Activated CD8-positive, alpha-beta T cell treated with anti-CD3 and anti-CD28 coated beads, Interleukin-2, amount 10 ng/mL, durations not matched to agents 7 days and 5 days (primary cell): ENCODE measurements around the gene EID2B. TPM values are rescaled to one million over a fixed set of nuclear protein-coding genes. Genes with fewer than 3 reads are reported as not detected.

Source experiments
- ATAC-seq: fragments of 150-1000 bp; cut with Tn5 transposase; one replicate; pipeline ENCODE4 v1.10.0; 2021; ENCODE audit warnings: moderate library complexity
- CTCF ChIA-PET: fragments of 350-600 bp; sonication (Branson Sonifier 250); formaldehyde crosslinking; loops from one replicate; lab custom pipeline; 2021; ENCODE audit warnings: antibody characterized with exemption; lab: Charles Lee
- POLR2A ChIA-PET: fragments of 350-600 bp; sonication (Branson Sonifier 250); formaldehyde crosslinking; loops from one replicate; lab custom pipeline; 2021; ENCODE audit warnings: antibody characterized with exemption; lab: Charles Lee
- DNase-seq: peaks from one replicate; pipeline ENCODE4 v3.0.0-alpha.2; 2020
- H3K27ac Mint-ChIP-seq: one replicate; pipeline ENCODE4 v1.8.0; 2021; ENCODE audit warnings: mild to moderate bottlenecking, mixed read lengths
- H3K27me3 Mint-ChIP-seq: one replicate; pipeline ENCODE4 v1.8.0; 2021; ENCODE audit warnings: low read depth, mixed read lengths
- H3K36me3 Mint-ChIP-seq: one replicate; pipeline ENCODE4 v1.8.0; 2021; ENCODE audit warnings: low read depth, mixed read lengths
- H3K4me1 Mint-ChIP-seq: one replicate; pipeline ENCODE4 v1.8.0; 2021; ENCODE audit warnings: low read depth, mixed read lengths
- H3K4me3 Mint-ChIP-seq: one replicate; pipeline ENCODE4 v1.8.0; 2021; ENCODE audit warnings: mild to moderate bottlenecking, mixed read lengths
- H3K9me3 Mint-ChIP-seq: one replicate; pipeline ENCODE4 v1.8.0; 2022; ENCODE audit warnings: mixed read lengths; ENCODE audit not compliant: insufficient read depth
- total RNA-seq, 2 experiments: library from RNA; stranded (reverse); gene quantifications; one replicate each; pipeline ENCODE4 v1.2.3, GENCODE V29; 2021

Gene EID2B
- total RNA-seq, 2 experiments from 2014 or later = 4.1 to 4.3 TPM

- H3K4me1 Mint-ChIP-seq = peaks cover 15% of the 10 kb centered on the region
- no peak within 1 kb of the TSS for H3K27ac Mint-ChIP-seq
- H3K4me3 Mint-ChIP-seq = peak within 1 kb of the TSS; percentile 32
- ChIA-PET POLR2A (interaction anchor here (1.1 kb wide), 1 partner anchor 12 kb away, joined by 3 read pairs; no protein-coding TSS in a partner anchor), CTCF (interaction anchor here (0.8 to 1.2 kb wide), 3 partner anchors 11 to 41 kb away, joined by 3 to 5 read pairs (median 4); no protein-coding TSS in a partner anchor)
- H3K27me3 Mint-ChIP-seq = peaks cover 42% of the 10 kb centered on the region
- H3K36me3 Mint-ChIP-seq = peaks cover 1% of the 10 kb centered on the region
- DNase-seq (no peak), ATAC-seq (peak; percentile 57)
- no peaks in the 10 kb centered on the region for H3K9me3 Mint-ChIP-seq
These were observed 17.7 kb downstream of the EID2B start, which contains the start of gene SELENOV for GRCh38 chr19:39514840-39515550. Gene SELENOV, plus strand, starts transcription at chr19:39515139. Its CDS starts 74 bp downstream, at chr19:39515213.

- peaks cover 1% of the 10 kb centered on the region for H3K36me3 Mint-ChIP-seq
- H3K4me3 Mint-ChIP-seq = no peak overlapping the region
- ChIA-PET CTCF (interaction anchor here (0.5 to 1.5 kb wide), 2 partner anchors 20 to 792 kb away, joined by 4 to 6 read pairs; partner anchors contain the start of gene EID2B), POLR2A (no interaction called here)
- H3K27me3 Mint-ChIP-seq = peaks cover 44% of the 10 kb centered on the region
- DNase-seq (no peak), ATAC-seq (no peak)
- H3K9me3 Mint-ChIP-seq = no peaks in the 10 kb centered on the region
- peaks cover 17% of the 10 kb centered on the region for H3K4me1 Mint-ChIP-seq
- H3K27ac Mint-ChIP-seq = no peak overlapping the region
These were observed 19.7 kb downstream of the EID2B start for GRCh38 chr19:39512988-39513387.

GRCh38 chr19:39509233-39509632, 23.4 kb downstream of the EID2B start:
- peaks cover 19% of the 10 kb centered on the region for H3K4me1 Mint-ChIP-seq
- no peak for ATAC-seq
- DNase-seq = no peak
- no peaks in the 10 kb centered on the region for H3K36me3 Mint-ChIP-seq
- no peaks in the 10 kb centered on the region for H3K9me3 Mint-ChIP-seq
- H3K4me3 Mint-ChIP-seq = no peak overlapping the region
- CTCF ChIA-PET = interaction anchor here (0.7 kb wide), 1 partner anchor 69 kb away, joined by 4 read pairs; no protein-coding TSS in a partner anchor
- H3K27me3 Mint-ChIP-seq = peaks cover 42% of the 10 kb centered on the region
- no peak overlapping the region for H3K27ac Mint-ChIP-seq
- POLR2A ChIA-PET = interaction anchor here (0.5 kb wide), 1 partner anchor 853 kb away, joined by 3 read pairs; no protein-coding TSS in a partner anchor

GRCh38 chr19:39508629-39509028, 24.0 kb downstream of the EID2B start:
- DNase-seq (no peak), ATAC-seq (no peak)
- Mint-ChIP-seq H3K4me3 (no peak overlapping the region), H3K27ac (no peak overlapping the region), H3K4me1 (peaks cover 22% of the 10 kb centered on the region), H3K36me3 (no peaks in the 10 kb centered on the region), H3K27me3 (peaks cover 40% of the 10 kb centered on the region), H3K9me3 (no peaks in the 10 kb centered on the region)
- ChIA-PET POLR2A (interaction anchor here (0.8 kb wide), 1 partner anchor 73 kb away, joined by 3 read pairs; no protein-coding TSS in a partner anchor), CTCF (interaction anchor here (0.7 kb wide), 1 partner anchor 68 kb away, joined by 4 read pairs; no protein-coding TSS in a partner anchor)

GRCh38 chr19:39507715-39508364, 24.8 kb downstream of the EID2B start:
- H3K9me3 Mint-ChIP-seq = no peaks in the 10 kb centered on the region
- no peak overlapping the region for H3K27ac Mint-ChIP-seq
- peak overlapping the region; percentile 75 for H3K4me3 Mint-ChIP-seq
- DNase-seq (no peak), ATAC-seq (no peak)
- ChIA-PET POLR2A (interaction anchor here (0.8 to 1.5 kb wide), 2 partner anchors 11 to 73 kb away, joined by 3 to 4 read pairs; no protein-coding TSS in a partner anchor), CTCF (interaction anchor here (1.4 to 1.5 kb wide), 2 partner anchors 10 to 33 kb away, joined by 4 to 5 read pairs; no protein-coding TSS in a partner anchor)
- H3K4me1 Mint-ChIP-seq = peaks cover 30% of the 10 kb centered on the region
- H3K27me3 Mint-ChIP-seq = peaks cover 37% of the 10 kb centered on the region
- H3K36me3 Mint-ChIP-seq = no peaks in the 10 kb centered on the region

- ChIA-PET POLR2A (interaction anchor here (1.5 kb wide), 1 partner anchor 12 kb away, joined by 4 read pairs; no protein-coding TSS in a partner anchor), CTCF (interaction anchor here (0.8 to 1.5 kb wide), 3 partner anchors 10 to 165 kb away, joined by 3 to 5 read pairs (median 4); no protein-coding TSS in a partner anchor)
- Mint-ChIP-seq H3K4me1 (peaks cover 30% of the 10 kb centered on the region), H3K4me3 (peak overlapping the region; percentile 75), H3K36me3 (no peaks in the 10 kb centered on the region), H3K9me3 (no peaks in the 10 kb centered on the region), H3K27me3 (peaks cover 36% of the 10 kb centered on the region), H3K27ac (no peak overlapping the region)
- DNase-seq = peak; percentile 65
- ATAC-seq = peak; percentile 82
These were observed 25.5 kb downstream of the EID2B start for GRCh38 chr19:39506944-39507714.

GRCh38 chr19:39506598-39506943, 26.1 kb downstream of the EID2B start:
- ChIA-PET POLR2A (interaction anchor here (1.5 kb wide), 1 partner anchor 12 kb away, joined by 4 read pairs; no protein-coding TSS in a partner anchor), CTCF (interaction anchor here (0.8 to 1.5 kb wide), 2 partner anchors 32 to 166 kb away, joined by 3 to 5 read pairs; no protein-coding TSS in a partner anchor)
- no peak overlapping the region for H3K27ac Mint-ChIP-seq

GRCh38 chr19:39502640-39503417, 29.8 kb downstream of the EID2B start:
- no peak overlapping the region for H3K4me3 Mint-ChIP-seq

More at GRCh38 chr19:39506598-39506943, 26.1 kb downstream of the EID2B start:
- Mint-ChIP-seq H3K4me3 (peak overlapping the region; percentile 54), H3K4me1 (peaks cover 30% of the 10 kb centered on the region), H3K27me3 (peaks cover 37% of the 10 kb centered on the region), H3K9me3 (no peaks in the 10 kb centered on the region), H3K36me3 (no peaks in the 10 kb centered on the region)
- no peak for ATAC-seq
- DNase-seq = no peak

GRCh38 chr19:39501340-39501739, 31.3 kb downstream of the EID2B start:
- ChIA-PET CTCF (interaction anchor here (0.9 to 1.2 kb wide), 3 partner anchors 32 to 109 kb away, joined by 3 to 4 read pairs (median 3); partner anchors contain the start of gene EID2B), POLR2A (no interaction called here)
- no peak overlapping the region for H3K27ac Mint-ChIP-seq
- no peak overlapping the region for H3K4me3 Mint-ChIP-seq
- no peaks in the 10 kb centered on the region for H3K9me3 Mint-ChIP-seq
- H3K27me3 Mint-ChIP-seq = peaks cover 59% of the 10 kb centered on the region
- peaks cover 2% of the 10 kb centered on the region for H3K36me3 Mint-ChIP-seq
- ATAC-seq (no peak), DNase-seq (no peak)
- H3K4me1 Mint-ChIP-seq = peaks cover 31% of the 10 kb centered on the region

More at GRCh38 chr19:39502640-39503417, 29.8 kb downstream of the EID2B start:
- H3K9me3 Mint-ChIP-seq = no peaks in the 10 kb centered on the region
- peaks cover 42% of the 10 kb centered on the region for H3K4me1 Mint-ChIP-seq
- DNase-seq (peak; percentile 78), ATAC-seq (peak; percentile 54)
- H3K36me3 Mint-ChIP-seq = peaks cover 2% of the 10 kb centered on the region
- H3K27ac Mint-ChIP-seq = peak overlapping the region; percentile 60
- ChIA-PET POLR2A (interaction anchor here (0.8 to 1.2 kb wide), 2 partner anchors 12 to 67 kb away, joined by 3 read pairs; partner anchors contain the start of genes RPS16 and SELENOV), CTCF (interaction anchor here (0.6 to 1.7 kb wide), 12 partner anchors 9 to 170 kb away, joined by 3 to 11 read pairs (median 5); partner anchors contain the start of genes EID2B, RPS16 and TIMM50)
- peaks cover 59% of the 10 kb centered on the region for H3K27me3 Mint-ChIP-seq

GRCh38 chr19:39500543-39500942, 32.1 kb downstream of the EID2B start:
- H3K9me3 Mint-ChIP-seq = no peaks in the 10 kb centered on the region
- H3K27me3 Mint-ChIP-seq = peaks cover 59% of the 10 kb centered on the region
- DNase-seq (no peak), ATAC-seq (no peak)
- H3K27ac Mint-ChIP-seq = no peak overlapping the region
- peaks cover 27% of the 10 kb centered on the region for H3K4me1 Mint-ChIP-seq
- no peak overlapping the region for H3K4me3 Mint-ChIP-seq
- ChIA-PET CTCF (interaction anchor here (0.6 to 1.2 kb wide), 5 partner anchors 26 to 109 kb away, joined by 3 to 4 read pairs (median 3); partner anchors contain the start of gene EID2B), POLR2A (no interaction called here)
- peaks cover 2% of the 10 kb centered on the region for H3K36me3 Mint-ChIP-seq
